NCI-H2107 treated with DMSO at 0.1 percent for 48 hours (cell line): ENCODE data around the gene SPATA19.
"Not testable (repeated sequence)": the region's sequence is repeated elsewhere in the genome, so short reads cannot be mapped to it uniquely, and the experiment has no call there.

Experiments
- DNase-seq: peaks from one replicate; lab custom pipeline; 2025; ENCODE audit not compliant: unreplicated experiment; lab: John Stamatoyannopoulos, UW

The SPATA19 gene, protein sequence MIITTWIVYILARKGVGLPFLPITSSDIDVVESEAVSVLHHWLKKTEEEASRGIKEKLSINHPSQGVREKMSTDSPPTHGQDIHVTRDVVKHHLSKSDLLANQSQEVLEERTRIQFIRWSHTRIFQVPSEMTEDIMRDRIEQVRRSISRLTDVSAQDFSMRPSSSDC

GRCh38 chr11:133845413-133845812 is at the start of gene SPATA19:
Gene SPATA19 (minus strand): TSS chr11:133845513. CDS start chr11:133845446, 67 bp downstream.
- no peak for DNase-seq

GRCh38 chr11:133895061-133895479 is 49.8 kb upstream of the SPATA19 start:
- no peak for DNase-seq

- no peak for DNase-seq
These were observed 48.1 kb upstream of the SPATA19 start for GRCh38 chr11:133893381-133893780.

DNA sequence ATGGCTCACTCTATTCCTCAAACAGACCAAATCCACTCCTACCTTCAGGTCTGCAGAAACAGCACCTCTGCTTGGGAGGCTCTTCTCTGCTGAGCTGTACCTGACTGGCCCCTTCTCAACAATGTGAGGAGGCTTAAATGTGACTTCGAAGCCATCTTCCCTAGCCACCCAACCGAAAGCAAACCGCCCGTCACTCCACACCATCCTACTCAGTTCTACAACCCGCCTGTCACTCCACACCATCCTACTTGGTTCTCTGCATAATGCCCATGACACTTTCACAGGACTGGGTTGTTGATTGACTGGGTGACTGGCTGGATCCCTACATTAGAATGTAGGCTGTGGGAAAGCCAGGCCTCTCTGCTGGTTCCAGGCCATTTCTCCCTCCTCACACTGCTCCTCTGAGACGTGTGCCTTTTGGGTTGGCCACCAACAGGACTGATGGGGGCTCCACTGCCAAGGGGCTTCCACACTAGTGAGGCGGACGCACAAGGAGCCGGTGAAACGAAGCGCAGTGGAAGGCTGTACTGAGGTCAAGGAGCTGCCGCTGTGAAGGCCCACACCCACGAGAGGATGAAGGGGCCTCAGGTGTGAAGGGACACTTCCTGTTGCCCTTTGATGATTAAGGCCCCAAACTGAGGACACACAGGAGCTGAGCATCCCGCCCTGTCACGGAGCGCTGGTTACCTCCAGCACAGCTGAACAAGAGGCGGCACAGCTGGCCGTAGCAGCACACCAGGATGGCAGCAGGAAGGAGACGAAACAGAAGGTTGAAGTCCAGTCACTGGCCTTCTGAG is 47.5 kb upstream of the SPATA19 start:
- no peak for DNase-seq

- DNase-seq: no peak
These were observed 46.8 kb upstream of the SPATA19 start for GRCh38 chr11:133892126-133892525.

GRCh38 chr11:133889893-133890292 is 44.6 kb upstream of the SPATA19 start:
- no peak for DNase-seq

DNA sequence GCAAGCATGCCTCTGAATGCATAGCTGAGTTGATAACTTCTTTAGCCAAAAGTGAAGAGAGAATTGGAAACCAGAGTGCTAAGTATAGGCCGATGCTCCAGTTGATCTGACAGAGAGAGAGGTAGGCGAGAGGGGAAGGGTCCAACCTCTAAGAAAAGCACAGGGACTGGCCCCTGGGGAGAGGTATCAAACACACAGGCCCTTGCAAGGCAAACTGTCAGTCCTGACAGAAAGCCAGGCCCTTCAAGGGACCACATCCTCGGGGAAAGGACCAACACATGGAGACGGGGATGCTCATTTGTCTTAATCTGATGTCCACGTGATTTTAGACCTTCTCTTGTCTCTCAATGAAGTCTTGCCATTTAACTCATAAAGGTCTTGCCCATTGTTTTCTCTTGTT is 43.9 kb upstream of the SPATA19 start:
- DNase-seq: no peak

- DNase-seq: no peak
These were observed 42.5 kb upstream of the SPATA19 start for GRCh38 chr11:133887692-133888332.

DNA sequence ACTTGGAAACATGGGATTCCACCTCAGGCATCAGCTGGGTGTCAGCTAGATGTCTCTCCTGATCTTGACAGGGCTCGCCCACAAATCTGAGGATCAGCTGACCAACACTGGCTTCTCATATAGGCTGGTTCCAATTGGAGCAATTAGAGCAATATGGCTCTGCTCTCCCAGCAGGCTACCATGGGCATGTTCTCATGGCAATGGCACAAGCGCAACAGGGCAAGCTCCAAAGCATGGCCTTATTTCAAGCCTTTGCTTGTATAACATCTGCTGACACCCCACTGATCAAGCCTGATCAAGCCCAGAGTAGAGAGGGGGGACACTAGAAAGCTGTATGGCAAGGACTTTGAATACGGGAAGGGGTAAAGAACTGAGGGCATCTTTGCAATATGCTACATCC is 40.7 kb upstream of the SPATA19 start:
- DNase-seq: no peak

DNA sequence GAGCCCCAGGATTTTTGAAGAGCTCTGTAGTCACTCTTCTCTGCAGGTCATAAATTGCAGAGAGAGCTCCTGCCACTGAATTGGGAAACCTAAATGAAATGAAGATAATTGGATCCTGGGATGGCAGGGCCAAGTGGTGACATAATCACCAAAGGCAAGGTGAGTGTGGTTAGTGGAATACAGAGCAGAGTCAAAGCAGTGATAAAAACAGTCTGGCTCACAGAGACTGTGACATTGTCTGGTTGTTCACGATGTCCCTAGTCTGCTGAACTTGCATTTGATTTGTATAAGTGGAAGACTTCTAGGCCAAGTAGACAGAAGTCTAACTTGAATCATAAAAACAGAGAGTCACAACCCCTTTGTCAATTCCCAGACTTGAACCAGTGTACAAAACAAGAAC is 26.8 kb upstream of the SPATA19 start:
- no peak for DNase-seq

DNA sequence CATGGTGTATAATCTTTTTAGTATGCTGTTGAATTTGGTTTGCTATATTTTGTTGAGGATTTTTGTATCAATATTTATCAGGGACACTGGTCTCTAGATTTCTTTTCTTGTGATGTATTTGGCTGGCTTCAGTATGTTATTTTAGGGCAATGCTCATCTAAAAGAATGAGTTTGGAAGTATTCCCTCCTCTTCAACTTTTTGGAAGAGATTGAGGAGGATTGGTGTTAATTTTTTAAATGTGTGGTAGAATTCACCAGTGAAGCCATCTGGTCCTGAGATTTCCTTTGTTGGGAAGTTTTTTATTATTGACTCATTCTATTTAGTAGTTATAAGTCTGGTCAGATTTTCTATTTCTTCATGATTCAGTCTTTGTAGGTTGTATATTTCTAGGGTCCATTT is 22.1 kb upstream of the SPATA19 start:
- no peak for DNase-seq

DNA sequence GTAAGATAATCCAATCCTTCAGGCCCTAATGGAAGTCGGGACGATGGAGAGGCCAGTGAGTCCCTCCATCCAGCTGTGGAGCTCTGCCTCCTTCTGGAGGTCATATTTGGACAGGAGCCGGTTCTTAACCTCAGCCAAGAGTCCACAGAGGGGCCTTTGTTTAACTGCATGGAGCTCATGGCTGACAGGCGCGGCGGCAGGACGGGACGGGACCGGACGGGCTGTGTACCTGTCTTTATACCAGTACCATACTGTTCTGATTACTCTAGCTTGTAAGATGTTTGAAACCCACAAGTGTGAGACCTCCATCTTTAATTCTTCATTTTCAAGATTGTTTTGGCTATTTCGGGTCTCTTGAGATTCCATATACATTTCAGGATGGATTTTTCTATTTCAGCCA is 20.2 kb upstream of the SPATA19 start:
- DNase-seq: no peak

- DNase-seq: no peak
These were observed 19.4 kb upstream of the SPATA19 start for GRCh38 chr11:133864756-133865155.

GRCh38 chr11:133860151-133860550 is 14.8 kb upstream of the SPATA19 start:
- no peak for DNase-seq

DNA sequence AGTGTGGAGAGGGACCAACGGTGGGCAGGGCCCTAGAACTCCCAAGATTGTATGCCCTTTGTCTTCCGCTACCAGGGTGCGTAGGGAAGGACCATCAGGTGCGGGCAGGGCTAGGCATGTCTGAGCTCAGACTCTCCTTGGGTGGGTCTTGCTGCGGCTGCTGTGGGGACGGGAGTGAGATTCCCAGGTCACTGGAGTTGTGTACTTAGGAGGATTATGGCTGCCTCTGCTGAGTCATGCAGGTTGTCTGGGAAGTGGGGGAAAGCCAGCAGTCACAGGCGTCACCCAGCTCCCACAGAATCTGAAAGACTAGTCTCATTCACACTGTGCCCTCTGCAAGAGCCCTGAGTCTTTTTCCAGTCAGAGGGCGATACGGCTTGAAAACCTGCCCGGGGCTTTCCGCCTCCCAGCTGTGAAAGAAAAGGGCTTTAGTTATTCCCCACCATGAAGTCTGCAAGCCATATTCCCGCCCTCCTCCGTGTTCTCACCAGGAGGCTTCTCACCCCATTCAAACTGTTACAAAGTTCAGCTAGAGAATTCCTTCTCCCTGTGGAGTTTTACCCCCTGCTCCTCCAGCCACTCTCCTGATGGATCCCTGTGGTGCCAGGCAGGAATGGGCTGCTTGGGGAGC is 9.1 kb upstream of the SPATA19 start:
- DNase-seq: not testable (repeated sequence)

DNA sequence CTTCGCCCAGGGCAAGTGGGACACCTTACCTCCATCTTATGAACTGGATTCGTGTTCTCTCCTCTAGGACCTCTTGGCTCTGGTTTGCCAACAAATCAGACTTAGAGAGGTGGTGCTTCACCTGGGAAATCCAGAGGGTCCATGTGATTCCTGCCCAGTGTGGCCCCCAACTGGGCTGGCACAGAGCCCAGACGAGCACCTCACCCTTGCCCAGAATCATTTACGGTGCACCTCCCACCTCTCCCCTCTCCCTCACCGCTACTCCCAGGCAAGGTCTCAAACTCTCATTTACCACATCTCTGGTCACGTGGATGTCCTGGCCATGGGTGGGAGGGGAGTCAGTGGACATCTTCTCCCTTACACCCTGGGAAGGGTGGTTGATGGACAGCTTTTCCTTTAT is 1.1 kb downstream of the SPATA19 start:
- DNase-seq: no peak

DNA sequence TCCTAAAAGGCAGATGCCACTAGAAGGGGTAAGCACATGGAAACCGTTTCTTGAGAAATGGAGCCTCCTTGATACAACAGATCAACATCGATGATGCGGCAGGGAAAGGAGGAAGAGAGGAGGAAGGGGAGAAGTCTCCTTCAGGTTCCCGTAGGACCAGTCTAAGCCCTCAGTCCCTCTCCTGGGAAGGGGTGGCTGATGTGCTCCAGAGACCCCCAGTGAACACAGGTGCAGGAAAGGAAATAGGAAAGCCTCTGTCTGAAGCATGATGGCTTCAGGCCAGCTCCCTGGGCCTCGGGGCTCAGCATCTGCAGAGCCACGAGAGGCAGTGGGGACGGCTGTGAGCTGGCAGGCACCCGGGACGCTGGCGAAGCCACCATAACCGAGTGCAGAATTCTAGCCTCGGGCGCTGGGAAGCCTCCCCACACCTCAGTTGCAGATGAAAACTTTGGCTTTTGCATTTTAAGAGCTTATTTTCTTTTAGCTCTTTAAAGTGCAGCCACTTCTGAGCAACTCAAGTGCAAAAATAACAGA is 1.8 kb downstream of the SPATA19 start:
- DNase-seq: no peak

- DNase-seq: no peak
These were observed 2.6 kb downstream of the SPATA19 start for GRCh38 chr11:133842730-133843129.

DNA sequence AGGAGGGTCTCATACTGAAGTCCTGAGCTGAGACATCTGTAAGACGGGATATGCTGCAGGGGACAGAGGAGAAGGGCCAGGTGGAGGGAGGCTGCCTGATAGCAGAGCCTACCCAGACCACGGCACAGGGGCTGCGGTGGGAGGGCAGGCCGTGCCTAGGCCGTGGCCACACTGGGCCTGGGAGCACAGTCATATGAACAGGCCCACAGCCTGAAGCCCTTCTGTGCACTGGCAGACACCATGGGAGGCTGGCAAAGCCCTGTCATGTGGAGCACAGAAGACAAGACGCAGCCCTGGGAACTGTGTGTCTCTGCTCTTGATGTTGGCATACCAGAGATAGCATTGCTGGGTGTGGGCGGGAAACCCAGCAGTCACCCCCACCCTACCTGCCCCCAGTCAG is 3.3 kb downstream of the SPATA19 start:
- no peak for DNase-seq

DNA sequence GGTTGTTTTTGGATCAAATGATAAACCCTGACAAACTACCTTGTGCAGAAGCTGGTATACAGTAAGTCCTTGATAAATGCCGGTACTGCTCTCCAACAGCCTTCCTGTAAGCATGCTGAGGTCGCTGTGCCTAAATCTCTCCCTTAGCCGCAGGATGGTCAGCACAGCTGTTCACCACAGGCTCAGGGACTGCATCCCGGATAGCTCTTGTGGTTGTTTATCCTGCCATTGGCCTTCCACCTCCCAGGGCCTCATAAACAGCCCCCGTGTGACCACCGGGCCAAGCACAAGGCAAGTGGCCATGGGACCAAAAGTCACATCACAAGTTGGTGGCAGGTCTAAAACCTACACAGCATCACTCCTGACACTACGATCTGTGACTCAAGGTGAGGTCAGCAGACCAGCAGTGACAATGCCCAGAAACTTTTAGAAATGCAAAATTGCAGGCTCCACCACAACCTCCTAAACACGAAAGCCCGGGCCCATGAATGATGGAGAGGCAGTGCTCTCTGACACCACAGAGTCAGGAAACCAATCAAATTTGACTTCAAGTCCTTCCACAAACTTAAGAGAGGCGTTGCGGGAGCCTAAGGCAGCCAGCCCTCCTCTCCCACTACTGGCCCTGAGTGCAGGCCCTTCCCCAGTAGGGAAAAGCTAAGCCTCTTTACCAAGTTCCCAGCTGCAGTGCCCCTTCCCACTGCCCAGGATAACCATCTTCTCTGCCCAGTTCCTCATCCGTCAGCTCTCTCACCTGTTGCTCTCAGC is 3.9 kb downstream of the SPATA19 start:
- DNase-seq: no peak

DNA sequence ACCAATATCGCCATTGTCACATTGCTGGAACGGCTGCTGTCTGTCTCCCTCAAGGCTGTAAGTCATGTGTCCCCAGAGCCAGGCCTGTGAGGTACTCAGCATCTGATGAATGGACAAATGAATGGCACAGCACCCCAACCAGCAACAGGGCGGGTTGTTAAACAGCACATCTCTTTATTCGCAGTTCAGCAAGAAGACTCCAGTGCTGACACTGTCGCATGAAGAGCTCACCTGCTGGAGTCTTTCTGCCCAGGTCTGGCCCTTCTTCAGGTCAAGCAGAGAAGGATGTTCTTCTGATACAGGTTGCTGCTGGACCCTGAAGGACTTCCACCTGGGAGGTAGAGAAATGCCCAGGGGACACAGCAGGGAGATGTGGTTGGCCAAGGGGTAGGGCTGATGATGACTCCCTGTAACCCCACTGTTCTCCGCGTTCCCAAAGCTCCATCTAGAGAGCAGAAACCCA is 4.8 kb downstream of the SPATA19 start:
- no peak for DNase-seq
